Midbrain (tissue), 1 donor: ENCODE measurements around the gene ADAMTS2.
"Not testable (repeated sequence)": the region's sequence is repeated elsewhere in the genome, so short reads cannot be mapped to it uniquely, and the experiment has no call there.

Source experiments
- DNase-seq: peaks from one replicate; lab custom pipeline; 2025; lab: John Stamatoyannopoulos, UW

Gene ADAMTS2

DNA sequence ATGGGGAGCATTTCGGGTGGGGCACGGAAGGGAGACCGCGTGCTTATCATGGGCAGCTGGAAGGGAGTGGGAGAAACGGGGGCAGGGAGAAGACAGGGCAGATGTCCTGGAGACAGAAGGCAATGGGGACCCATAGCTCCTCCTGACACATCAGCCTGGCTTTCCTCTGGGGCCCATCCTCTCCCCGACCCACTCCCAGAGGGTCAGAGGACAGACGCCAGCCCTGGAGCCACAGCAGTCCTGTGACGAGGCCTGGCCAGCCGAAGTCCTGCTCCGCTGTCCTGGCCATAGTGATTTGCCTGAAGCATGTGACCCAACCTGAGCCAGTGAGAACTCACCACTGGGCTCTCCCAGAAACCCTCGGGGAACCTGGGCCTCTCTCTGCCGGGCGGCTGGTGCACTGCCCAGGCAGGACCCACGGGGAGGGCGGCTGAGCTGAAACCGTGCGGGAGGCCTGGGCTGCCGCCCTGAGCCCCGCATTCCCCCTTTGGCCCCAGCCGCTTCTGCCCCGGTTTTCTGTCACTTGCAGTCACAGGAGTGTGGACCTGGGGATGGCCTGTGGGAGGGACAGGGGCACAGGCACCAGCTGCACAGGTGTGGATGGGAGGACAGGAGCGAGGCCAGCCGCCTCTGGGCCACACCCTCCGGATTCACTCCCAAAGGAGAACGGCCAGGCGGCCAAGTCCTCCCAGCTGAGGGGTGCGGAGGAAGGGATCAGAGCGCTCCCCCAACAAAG, 19.8 kb downstream of the ADAMTS2 start:
- DNase-seq = no peak

DNA sequence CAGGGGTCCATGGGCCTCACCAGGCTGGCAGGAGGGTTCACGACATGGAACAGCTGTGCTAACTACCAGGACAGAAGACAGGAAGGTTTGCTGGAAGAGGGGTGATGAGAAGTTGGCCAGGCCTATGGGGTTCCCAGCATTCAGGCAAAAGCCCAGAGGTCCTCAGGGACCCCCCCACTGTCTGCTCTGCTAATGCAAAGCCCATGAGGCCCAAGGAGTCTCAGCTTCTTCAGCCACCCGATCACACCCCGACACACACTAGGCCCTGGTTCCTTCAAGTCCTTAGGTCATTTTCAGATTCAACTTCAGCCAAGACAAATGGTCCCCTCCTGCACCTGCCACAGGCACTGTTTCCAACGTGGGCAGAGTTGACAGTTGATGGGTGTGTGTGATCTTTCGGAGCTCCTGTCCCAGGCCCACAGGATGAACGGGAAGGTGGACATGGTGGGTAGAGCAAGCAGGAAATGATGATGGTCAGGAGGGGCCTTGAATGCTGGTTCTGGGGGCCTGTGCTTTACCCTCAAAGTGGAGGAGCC, 20.4 kb downstream of the ADAMTS2 start:
- no peak for DNase-seq

DNA sequence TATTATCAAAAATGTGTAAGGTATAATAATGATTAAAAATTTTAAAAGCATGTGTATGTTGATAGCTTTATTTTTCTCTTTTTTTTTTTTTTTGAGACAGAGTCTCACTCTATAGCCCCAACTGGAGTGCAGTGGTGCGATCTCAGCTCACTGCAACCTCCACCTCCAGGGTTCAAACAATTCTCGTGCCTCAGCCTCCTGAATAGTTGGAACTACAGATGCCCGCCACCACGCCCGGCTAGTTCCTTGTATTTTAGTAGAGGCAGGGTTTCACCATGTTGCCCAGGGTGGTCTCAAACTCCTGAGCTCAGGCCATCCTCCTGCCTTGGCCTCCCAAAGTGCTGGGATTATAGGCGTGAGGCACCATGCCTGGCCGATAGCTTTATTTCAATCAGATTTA, 20.9 kb downstream of the ADAMTS2 start:
- DNase-seq = not testable (repeated sequence)

DNA sequence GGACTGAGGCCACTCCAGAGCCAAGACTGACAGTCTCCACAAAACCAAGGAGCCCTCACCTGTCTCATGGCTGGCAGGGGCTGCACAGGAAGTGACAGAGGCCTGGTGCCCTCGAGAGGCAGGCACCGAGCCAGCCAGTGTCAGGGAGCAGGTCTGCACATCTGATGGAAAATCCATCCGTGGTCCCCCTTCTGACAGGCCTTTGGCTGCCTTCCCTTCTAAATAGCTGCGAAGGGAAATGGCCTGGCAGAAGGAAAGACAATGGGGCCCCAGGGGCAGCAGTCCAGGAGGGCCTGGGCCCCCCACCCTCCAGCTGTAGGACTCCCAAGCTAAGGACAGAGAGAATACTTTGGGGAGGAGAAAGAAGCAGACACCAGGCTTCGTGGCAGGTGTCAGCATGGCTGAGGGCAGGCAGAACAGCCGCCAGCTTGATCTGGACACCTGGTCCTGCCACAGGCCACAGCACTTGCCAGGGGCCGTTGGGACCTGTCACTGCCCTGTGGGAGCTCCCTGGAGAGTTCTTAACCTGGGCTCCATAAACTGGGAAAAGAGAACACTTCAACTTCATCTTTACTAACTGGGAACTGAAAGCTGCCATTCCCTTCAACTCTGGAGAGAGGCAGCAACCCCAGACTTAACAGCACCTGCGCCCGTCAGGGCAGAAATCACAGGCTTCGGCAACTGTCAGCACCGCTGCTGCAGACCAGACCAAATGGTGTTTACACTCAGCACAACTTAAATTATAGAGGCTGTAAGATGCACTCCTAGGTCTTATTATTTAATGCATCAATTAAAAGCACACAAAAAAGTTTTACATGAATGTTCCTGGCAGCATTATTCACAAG, 22.0 kb downstream of the ADAMTS2 start:
- no peak for DNase-seq

DNA sequence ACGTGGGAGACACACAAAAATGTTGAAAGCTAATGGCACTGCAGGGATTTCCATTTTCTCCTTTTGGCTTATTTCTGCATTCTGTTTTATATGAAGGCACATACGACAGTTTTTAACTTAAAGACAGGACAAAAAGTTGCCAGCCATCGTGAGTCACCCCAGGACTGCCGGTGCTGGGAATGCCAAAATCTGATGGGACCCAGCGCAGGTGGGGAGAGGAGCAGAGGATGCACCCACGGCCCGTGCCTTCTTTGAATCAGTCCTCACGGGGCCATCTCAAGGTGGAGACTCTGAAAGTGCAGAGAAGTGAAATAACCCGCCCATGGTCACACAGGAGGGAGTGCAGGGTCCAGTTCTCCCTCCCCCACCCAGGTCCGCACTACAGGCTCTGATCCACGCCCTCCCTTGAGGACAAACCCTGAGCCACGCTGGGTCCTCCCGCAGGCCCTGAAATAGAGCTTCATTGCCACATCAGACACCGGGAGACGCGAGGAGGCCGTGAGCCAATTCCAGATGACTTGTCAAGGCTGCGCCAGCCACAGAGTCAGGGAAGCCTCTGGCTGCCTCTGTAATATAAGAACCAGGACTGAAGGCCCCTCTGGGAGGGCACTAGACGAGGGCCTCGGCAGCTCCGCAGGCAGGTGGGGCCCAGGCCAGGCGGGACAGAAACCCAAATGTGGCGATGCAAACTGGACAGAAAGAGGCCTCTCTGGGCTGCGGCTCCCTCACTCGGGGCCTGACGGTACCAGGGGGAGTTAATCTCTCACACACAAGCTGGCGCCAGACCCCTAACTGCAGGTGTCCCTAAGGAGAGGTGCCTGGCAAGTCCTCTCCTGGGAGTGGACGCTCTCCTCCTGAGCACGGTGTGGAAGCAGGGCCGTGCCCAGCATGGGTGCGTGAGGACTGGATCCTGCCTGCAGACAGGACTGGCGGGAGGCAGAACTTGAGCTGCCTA, 22.9 kb downstream of the ADAMTS2 start:
- no peak for DNase-seq

DNA sequence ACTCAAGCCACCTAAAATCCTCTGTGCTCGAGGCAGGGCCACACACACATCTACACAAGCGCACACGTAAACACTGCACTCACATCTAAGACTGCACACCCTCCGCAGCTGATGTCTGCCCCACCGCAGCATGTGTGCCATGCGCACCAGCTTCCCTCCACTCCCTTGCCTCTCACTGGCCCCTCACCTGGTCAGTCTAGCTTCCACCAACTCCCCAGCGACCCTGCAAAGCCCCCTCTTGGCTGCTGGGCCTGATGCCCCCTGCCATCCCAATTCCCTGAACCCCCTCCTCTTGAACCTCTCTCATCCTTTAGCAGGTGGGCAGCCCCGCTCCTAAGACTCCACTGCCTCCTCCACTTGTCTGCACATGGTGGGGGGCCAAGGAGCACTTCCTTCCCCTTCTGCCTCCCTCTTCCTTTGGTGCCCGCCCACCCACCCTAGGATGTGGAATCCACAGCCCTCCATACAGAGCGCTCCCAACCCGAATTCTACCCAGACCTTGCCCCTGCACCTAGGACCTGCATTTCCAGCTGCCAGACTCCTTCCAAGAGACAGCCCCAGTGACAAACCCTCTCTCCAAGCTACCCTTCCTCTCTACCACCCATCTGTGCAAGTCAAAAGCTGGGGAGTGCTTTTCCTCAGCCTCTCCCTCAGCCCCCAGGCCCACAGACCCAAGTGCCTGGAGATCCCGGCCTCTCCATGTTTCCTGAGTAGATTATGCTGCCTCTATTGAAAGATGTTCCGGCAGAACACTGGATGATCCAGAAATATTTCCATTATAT, 23.9 kb downstream of the ADAMTS2 start:
- DNase-seq = no peak

DNA sequence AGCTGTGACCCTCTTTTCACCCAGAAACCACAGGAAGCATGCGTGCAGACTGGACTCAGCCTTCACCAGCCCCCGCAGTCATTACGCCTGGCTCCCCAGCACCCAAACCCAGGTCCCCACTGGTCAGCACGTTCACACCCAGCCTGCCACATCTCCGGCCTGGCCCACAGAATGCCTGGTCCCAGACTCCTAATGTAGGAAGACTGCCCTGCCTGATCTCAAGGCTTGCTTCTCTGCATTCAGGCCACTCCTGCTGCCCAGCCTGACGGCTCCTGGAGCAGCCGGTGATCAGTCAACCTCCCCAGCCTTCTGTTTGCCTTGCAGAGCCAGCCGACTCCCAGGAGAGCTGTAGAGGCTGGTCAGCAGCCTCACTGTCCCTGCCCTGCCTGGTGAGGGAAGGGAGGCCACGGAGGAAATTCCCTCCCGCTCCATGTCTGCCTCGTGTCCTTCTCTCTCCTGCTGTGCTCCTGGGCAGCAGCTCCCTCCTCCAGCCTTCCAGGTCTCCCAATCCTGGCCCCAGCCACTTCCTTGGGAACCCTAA, 25.4 kb downstream of the ADAMTS2 start:
- DNase-seq = no peak

DNA sequence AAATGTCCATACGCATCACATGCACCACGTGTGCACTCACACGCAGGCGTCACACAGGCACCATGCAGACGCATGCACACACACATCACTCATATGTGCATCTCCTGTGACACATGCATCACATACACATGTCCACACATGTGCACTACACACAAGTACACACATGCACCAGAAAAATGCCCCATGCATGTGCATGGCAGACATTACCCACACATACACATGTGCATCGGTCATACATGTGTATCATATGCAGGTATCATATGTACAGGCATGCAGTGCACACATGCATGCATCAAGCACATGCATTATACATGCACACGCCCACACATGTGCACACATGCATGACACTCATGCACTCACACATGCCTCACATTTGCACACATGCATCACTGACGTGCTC, 26.1 kb downstream of the ADAMTS2 start:
- DNase-seq = no peak

DNA sequence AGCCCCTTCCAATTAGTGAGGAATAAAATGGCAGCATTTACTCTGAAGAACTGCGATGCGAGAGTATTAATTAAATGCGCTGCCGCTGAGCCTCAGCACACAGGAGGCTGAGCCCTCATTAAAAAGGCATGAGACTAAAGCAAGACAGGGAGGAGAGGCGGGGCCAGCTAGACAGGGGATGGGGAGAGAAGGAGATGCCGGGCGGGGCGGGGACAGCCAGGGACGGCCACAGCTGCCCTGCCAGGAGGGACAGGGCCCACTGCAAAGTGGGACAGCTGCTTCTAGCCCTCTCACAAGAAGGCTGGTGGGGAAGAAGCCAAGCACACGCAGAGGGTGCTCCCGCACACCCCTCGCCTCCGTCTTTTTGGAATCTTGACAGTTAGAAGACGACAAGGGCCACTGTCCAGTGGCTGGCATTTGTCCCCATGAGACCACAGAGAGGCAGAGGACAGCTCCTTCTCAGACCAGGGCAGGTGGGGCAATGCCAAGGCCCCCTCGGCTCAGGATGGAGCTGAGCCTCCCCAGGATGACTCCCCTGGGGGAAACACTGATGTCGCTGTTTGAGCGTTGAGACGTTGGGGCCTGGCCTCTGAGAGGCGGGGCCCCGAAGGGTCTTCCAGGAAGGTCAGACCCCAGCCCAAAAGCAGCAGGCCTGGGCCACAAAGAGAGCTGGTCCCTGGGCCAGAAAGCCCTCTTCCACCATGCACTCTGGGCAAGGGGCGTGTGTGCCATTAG, 26.9 kb downstream of the ADAMTS2 start:
- DNase-seq = no peak

DNA sequence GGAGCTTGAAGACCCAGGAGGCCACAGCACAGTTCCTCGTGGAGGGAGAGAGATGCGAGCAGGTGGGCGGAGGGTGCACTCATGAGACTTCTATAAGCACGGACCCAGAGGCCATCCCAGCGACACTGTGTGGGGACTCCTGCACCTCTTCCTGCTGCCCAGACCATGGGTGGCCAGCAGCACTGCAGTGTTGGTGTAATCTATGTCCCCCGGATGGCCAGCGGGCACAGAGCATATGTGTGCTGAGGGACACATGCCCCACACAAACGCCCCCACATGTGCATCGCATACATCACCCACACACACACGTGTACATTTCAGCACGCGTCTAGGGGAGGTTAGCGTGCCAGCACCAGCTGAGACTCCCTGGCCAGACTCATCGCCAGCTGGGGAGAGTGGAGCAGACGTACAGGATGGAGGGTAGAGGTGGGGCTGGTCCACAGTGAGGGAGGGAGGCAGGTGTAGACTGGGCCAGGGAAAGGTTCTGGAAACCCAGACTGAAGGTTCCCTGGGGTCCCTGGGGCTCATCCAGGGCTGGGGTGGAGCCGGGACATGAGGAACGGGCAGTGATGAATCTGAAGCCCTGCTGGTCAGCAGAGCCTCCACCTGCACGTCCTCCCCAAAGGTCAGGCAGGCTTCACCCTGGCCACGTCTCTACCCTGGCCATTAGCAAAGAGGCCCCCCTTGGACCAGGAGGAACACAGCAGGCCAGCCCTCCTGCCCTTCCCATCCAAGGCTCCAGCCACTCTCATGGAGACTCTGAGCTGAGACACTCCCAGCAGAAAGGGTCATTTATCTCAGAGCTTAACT, 27.6 kb downstream of the ADAMTS2 start:
- DNase-seq = no peak

DNA sequence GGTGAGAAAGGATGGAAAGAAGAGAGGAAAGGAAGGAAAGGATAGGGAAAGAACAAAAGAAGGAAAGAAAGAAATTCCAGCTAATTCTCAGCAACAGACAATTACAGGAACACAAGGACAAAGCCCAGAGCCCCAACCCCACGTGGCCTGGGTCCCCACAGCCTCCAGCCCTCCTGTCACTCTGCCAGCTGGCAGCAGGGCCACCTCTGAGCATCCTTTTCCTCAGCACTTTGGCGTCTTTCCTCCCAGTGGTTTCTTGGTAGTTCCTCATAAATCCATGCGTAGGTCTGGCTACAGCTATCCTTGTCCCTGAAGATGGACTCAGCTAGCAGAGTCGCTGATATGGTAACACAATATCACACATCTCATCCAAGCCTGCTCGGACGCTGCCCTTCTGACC, 28.3 kb downstream of the ADAMTS2 start:
- no peak for DNase-seq

DNA sequence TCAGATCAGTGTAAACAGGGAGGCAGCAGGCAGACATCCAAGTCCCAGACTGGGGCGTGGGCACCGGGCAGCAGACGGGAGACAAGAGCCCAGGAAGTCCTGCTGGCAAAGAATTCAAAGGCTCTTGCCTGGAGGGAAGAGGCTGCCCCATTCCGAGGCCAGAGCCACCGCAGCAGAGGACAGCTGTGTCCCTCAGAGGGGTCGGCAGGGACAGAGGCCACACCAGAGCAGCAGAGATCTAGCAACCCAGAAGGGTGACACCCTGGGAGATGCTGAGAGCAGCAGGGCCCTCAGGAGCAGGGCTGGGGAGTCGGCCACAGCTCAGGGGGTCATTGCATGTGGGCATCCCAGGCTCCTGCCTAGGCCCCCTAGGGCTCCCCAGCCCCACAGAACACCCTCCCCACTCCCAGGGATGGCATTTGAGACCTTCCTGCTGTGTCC, 29.1 kb downstream of the ADAMTS2 start:
- no peak for DNase-seq

DNA sequence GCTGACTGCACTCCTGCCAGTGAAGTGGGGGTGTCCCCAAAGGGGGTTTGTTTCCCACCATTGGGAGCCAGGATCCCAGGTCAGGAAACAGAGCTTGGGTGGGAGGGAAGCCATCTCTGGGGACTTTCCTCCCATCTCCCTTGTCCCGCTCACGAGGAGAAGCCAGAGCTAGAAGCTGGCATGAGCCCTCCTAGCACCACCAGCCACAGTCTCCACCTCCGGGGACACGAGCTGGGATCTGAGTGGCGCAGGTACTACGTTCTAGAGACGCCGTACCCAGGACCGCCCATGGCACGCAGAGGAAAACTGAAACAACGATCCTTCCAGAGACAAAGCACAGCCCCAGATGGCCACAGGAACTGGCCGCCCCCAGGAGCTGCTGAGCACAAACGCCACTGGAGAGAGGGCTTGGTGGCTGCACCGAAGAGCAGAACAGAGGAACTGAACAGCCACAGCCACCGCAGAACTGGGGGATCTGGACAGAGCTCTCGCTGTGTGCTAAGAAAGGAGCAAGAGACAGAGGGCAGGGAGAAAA, 29.8 kb downstream of the ADAMTS2 start:
- DNase-seq = no peak

DNA sequence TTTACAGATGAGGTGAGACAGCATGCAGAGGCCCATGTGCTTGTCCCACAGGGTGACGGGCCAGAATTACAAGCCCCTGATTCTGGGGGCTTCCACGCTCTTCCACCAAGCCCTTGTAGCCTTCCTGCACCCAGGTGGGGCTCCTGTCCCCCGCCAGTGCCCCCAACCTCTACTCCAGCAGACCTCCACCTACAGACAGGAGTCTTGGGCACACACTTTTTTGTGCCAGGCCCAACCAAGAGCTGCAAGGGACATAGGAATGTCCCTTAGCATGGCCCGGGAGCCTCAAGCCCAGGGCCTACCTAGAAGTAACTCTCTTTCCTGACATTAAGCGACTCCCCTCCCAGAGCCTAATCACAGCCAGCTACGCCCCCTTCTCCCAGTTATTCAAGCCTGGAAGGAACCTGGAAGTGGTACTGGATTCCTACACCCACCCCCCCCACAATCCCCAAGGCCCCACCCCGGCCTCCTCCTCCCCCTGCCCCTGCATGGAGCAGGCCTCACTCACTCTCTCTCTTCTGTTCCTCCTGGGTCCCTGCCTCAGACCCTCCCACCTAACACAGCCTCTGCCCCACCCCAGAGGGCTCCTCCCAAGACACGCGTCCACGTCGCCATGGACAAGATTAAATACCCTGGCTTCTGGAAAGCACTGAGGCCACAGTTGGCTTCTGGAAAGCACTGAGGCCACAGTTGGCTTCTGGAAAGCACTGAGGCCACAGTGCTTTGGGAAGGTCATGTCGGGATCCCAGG, 30.5 kb downstream of the ADAMTS2 start:
- no peak for DNase-seq

DNA sequence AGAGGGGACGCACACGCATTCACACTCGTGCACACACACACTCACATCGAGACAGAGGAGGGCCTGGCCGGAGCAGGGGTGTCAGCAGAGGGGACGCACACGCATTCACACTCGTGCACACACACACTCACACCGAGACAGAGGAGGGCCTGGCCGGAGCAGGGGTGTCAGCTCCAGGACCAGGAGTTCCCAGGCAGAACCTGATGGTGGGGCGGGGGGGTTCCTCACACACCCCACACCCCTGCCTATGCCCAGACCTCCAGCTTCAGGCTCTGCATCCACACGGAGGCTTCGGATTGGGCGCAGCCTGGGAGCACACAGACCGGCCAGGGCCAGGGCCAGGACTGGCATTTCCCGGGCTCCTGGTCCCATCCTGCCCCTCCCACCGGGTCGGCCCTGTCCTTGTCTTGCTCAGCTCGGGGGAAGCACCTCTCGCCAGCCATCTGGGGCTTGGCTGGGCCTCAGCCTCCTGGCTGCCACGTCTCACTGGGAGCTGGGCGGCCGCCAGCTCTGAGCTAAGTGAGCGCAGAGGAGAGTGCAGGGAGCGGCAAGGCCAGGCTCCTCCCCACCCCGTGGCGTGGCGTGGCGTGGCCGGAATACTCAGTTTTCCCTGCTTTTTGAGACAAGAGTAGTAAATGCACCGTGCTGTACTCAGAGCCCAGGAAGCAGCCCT, 31.3 kb downstream of the ADAMTS2 start:
- DNase-seq = peak; percentile 60

DNA sequence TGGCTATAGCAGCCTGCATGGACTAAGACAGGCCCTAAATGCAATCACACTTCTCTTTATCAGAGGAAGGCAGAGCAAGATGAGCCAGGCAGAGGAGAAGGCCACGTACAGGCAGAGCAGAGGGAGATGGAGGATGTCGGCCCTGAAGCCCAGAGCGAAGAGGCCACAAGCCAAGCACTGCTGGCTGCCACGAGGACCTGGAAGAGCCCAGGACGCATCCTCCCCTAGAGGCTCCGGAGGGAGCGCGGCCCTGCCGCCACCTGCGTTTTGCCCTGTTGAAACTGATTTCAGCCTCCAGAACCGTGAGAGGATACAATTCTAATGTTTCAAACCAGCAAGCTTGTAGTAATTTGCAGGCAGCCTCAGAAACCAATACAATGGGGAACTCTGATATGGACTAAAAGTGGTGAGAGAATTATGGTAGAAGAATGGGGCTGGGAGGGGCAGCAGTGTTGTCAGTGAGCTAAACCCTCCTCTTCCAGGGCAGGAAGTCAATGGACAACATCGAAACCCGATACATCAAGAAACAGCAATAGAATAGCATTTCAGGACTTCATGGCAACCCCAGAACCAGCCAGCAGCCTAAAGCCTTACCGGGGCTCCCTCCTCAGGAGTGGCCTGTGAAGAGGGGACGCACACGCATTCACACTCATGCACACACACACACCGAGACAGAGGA, 32.6 kb downstream of the ADAMTS2 start:
- no peak for DNase-seq

DNA sequence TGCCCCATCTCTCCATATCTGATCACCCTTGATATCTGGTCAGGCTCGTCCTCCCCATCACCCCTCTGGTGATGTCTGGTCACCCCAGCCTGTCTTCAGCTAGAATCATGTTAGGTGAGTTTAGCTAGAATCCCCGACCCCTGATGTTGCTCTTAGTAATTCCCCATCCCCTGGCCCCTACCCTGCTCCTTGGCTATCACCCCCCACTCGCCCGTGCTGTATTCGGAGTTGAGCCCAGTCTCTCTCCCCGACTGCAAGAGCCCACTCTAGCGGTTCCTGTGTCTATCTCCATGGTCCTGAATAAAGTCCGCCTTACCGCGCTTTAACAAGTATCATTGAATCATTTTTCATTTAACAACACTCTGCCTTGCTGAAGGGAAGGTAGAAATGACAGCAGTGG, 33.7 kb downstream of the ADAMTS2 start:
- DNase-seq = no peak
